H7 (cell line): Measurements from ENCODE around the gene NHERF1. TPM values are rescaled to one million over a fixed set of nuclear protein-coding genes. Genes with fewer than 3 reads are reported as not detected.

Experiments
- DNase-seq: peaks from one replicate; pipeline ENCODE4 v3.0.0; 2012
- H3K27me3 ChIP-seq: 2 replicates; pipeline ENCODE4 v1.6.0; 2011; ENCODE audit warnings: mild to moderate bottlenecking, low read length; ENCODE audit not compliant: control insufficient read depth, insufficient read depth
- H3K36me3 ChIP-seq: replicated peaks from 2 replicates; pipeline ENCODE4 v1.5.1; 2011; ENCODE audit warnings: low read length; ENCODE audit not compliant: control insufficient read depth, insufficient read depth
- H3K4me3 ChIP-seq: 2 replicates; pipeline ENCODE4 v1.5.1; 2011; ENCODE audit warnings: low read depth, mild to moderate bottlenecking, control low read depth, low read length, moderate library complexity; ENCODE audit not compliant: insufficient read depth
- total RNA-seq: library from RNA; depleted of rRNA; stranded (reverse); fragments of >200 nt; shearing (Covaris generic); gene quantifications from 2 replicates; pipeline ENCODE4 v1.2.3, GENCODE V29; 2014

Gene NHERF1
- total RNA-seq, 1 experiment from 2014 or later = 79.1 TPM

- Histone ChIP-seq H3K27me3 (peaks cover 14% of the 10 kb centered on the region), H3K36me3 (no peaks in the 10 kb centered on the region), H3K4me3 (no peak overlapping the region)
- DNase-seq = peak; percentile 31
Observed at GRCh38 chr17:74739227-74739831, 9.1 kb upstream of the NHERF1 start.

GRCh38 chr17:74740173-74740572 lies 8.3 kb upstream of the NHERF1 start:
- peaks cover 13% of the 10 kb centered on the region for H3K27me3 ChIP-seq
- H3K36me3 ChIP-seq = no peaks in the 10 kb centered on the region
- no peak for DNase-seq
- no peak overlapping the region for H3K4me3 ChIP-seq

GRCh38 chr17:74740641-74741387 lies 7.6 kb upstream of the NHERF1 start:
- no peaks in the 10 kb centered on the region for H3K36me3 ChIP-seq
- H3K27me3 ChIP-seq = peaks cover 11% of the 10 kb centered on the region
- H3K4me3 ChIP-seq = no peak overlapping the region
- peak; percentile 18 for DNase-seq

- DNase-seq = peak; percentile 36
- Histone ChIP-seq H3K36me3 (no peaks in the 10 kb centered on the region), H3K27me3 (peaks cover 7% of the 10 kb centered on the region; the same call in 1 of the 2 replicates), H3K4me3 (no peak overlapping the region)
Observed at GRCh38 chr17:74742153-74742515, 6.3 kb upstream of the NHERF1 start.

GRCh38 chr17:74742978-74743545 lies 5.4 kb upstream of the NHERF1 start:
- Histone ChIP-seq H3K27me3 (peaks cover 3% of the 10 kb centered on the region; the same call in 1 of the 2 replicates), H3K36me3 (no peaks in the 10 kb centered on the region), H3K4me3 (no peak overlapping the region)
- DNase-seq = peak; percentile 14

- no peaks in the 10 kb centered on the region for H3K36me3 ChIP-seq
- no peak for DNase-seq
- no peaks in the 10 kb centered on the region; the same call in 1 of the 2 replicates for H3K27me3 ChIP-seq
- H3K4me3 ChIP-seq = no peak overlapping the region
Observed at GRCh38 chr17:74743755-74744154, 4.7 kb upstream of the NHERF1 start.

GRCh38 chr17:74744349-74744713 lies 4.1 kb upstream of the NHERF1 start:
- Histone ChIP-seq H3K27me3 (peaks cover 4% of the 10 kb centered on the region), H3K36me3 (no peaks in the 10 kb centered on the region), H3K4me3 (no peak overlapping the region)
- DNase-seq = no peak

- H3K36me3 ChIP-seq = no peaks in the 10 kb centered on the region
- peak overlapping the region; percentile 29; the same call in 1 of the 2 replicates for H3K4me3 ChIP-seq
- DNase-seq = peak; percentile 96
- H3K27me3 ChIP-seq = peaks cover 8% of the 10 kb centered on the region
Observed at GRCh38 chr17:74744714-74745547, 3.5 kb upstream of the NHERF1 start.

- DNase-seq = peak; percentile 35
- H3K4me3 ChIP-seq = no peak overlapping the region
- peaks cover 11% of the 10 kb centered on the region for H3K27me3 ChIP-seq
- 0 out of 2 replicates have a peak, but pooled peaks cover 1% of the 10 kb centered on the region for H3K36me3 ChIP-seq
Observed at GRCh38 chr17:74745548-74746177, 2.8 kb upstream of the NHERF1 start.

GRCh38 chr17:74746376-74746775 lies 2.1 kb upstream of the NHERF1 start:
- no peak for DNase-seq
- Histone ChIP-seq H3K36me3 (peaks cover 3% of the 10 kb centered on the region), H3K4me3 (no peak overlapping the region), H3K27me3 (peaks cover 11% of the 10 kb centered on the region)

GRCh38 chr17:74746922-74747321 lies 1.5 kb upstream of the NHERF1 start:
- Histone ChIP-seq H3K36me3 (peaks cover 3% of the 10 kb centered on the region), H3K4me3 (no peak overlapping the region), H3K27me3 (peaks cover 11% of the 10 kb centered on the region)
- no peak for DNase-seq

- peak overlapping the region; percentile 31 for H3K4me3 ChIP-seq
- H3K36me3 ChIP-seq = peaks cover 3% of the 10 kb centered on the region
- no peak for DNase-seq
- H3K27me3 ChIP-seq = peaks cover 11% of the 10 kb centered on the region
Observed at GRCh38 chr17:74748279-74748528, 224 bp upstream of the NHERF1 start.

GRCh38 chr17:74749279-74750038 lies 1.0 kb downstream of the NHERF1 start:
- H3K4me3 ChIP-seq = peak overlapping the region; percentile 93
- H3K36me3 ChIP-seq = peaks cover 3% of the 10 kb centered on the region
- H3K27me3 ChIP-seq = peaks cover 11% of the 10 kb centered on the region
- peak; percentile 76 for DNase-seq

GRCh38 chr17:74750039-74750326 lies 1.6 kb downstream of the NHERF1 start:
- Histone ChIP-seq H3K36me3 (peaks cover 3% of the 10 kb centered on the region), H3K4me3 (peak overlapping the region; percentile 93), H3K27me3 (peaks cover 11% of the 10 kb centered on the region)
- no peak for DNase-seq
